ENCODE results near the gene XXYLT1.

DNA sequence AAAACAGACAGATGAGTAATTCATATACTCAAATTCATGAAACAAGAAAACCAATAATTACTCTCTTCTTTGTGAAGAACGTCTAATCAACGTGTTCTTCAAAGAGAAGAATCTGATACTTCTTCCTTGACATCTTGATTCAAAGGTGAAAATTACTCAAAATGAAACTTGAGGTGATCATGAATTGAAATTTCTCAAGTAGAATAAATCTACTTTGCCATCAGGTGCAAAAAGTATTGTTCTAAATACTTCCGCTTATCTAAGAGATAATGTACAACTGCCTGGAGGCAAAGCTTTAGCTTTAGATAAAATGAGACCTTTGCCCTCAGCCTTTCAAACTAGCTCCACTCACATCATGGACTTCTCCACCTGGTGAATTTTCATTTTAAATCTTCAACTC, 13.9 kb upstream of the XXYLT1 start:
- no peak for TF ChIP-seq HDGF (IDR thresholded peaks at IDR 0.05; ENCODE audit: borderline replicate concordance)
- no peak for TF ChIP-seq BHLHE40 (IDR thresholded peaks at IDR 0.05; ENCODE audit: borderline replicate concordance)
- TF ChIP-seq L3MBTL2 (conservative IDR thresholded peaks at IDR 0.05) = no peak
- no peak for TF ChIP-seq SUZ12 (IDR thresholded peaks at IDR 0.05)
- TF ChIP-seq TARDBP (IDR thresholded peaks at IDR 0.05) = no peak

Data from HEK293T (cell line).